GM12873 (cell line): Measurements from ENCODE around the gene ZIC2.

Source experiments
- CTCF ChIP-seq: IDR thresholded peaks from 2 replicates; pipeline ENCODE4 v1.5.1; 2012; ENCODE audit warnings: low read depth, mild to moderate bottlenecking, moderate library complexity, low read length, control low read depth; ENCODE audit not compliant: insufficient read depth; ENCODE audit errors: missing control alignments

ZIC2 gene

GRCh38 chr13:99996381-99996973, 14.9 kb downstream of the ZIC2 start:
- TF ChIP-seq CTCF = no peak

GRCh38 chr13:99997702-99998214, 16.2 kb downstream of the ZIC2 start:
- no peak for TF ChIP-seq CTCF

GRCh38 chr13:99998261-99998660, 16.7 kb downstream of the ZIC2 start:
- no peak for TF ChIP-seq CTCF

- TF ChIP-seq CTCF = no peak
These were observed 33.0 kb downstream of the ZIC2 start for GRCh38 chr13:100014621-100015020.

GRCh38 chr13:100019780-100020356, 38.3 kb downstream of the ZIC2 start:
- no peak for TF ChIP-seq CTCF

- TF ChIP-seq CTCF = no peak
These were observed 41.2 kb downstream of the ZIC2 start for GRCh38 chr13:100022798-100023197.

GRCh38 chr13:100024023-100024422, 42.4 kb downstream of the ZIC2 start:
- no peak for TF ChIP-seq CTCF
